ENCODE results near the gene CD4.

DNA sequence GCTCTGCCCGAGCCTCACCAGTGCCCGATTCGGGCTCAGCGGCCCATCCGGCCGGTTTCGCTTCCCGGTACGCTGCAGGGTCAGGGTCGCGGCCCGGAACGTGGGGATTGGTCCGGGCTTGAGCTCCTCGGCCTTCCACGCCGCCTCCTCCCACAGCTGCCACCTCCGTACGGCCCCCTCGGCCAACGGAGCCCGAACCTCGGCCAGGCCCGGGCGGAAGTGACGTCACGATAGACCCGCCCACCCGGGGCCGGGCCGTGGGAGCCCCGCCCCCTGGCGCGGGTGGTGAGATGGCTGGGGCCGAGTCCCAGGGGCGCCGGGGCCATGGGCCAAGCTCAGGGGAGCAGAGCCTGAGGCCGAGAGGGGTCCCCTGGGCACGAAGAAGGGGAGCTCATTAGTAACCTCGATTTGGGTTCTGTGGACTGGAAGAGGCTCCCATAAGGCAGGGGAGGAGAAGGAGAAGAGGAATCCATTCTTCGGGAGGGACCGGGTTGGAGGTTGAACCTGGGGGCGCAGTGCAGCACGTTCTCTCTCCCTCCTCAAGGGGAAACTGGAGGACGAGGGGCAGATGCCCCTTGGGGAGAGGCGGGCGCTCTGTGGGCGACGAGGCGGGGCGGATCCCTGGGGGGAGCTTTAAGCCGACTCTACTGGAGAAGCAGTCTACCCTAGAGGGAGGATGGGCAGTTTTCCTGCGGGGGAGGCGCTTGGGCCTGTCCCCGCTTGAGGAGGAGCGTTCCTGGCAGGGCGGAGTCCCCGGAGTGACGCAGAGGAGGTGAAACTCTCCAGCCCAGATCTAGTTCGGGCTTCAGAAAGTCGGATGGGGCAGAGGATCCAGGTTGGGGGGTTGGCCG is 36.2 kb upstream of the CD4 start, which contains the start of gene MLF2:
- TF ChIP-seq, protein P1, sequence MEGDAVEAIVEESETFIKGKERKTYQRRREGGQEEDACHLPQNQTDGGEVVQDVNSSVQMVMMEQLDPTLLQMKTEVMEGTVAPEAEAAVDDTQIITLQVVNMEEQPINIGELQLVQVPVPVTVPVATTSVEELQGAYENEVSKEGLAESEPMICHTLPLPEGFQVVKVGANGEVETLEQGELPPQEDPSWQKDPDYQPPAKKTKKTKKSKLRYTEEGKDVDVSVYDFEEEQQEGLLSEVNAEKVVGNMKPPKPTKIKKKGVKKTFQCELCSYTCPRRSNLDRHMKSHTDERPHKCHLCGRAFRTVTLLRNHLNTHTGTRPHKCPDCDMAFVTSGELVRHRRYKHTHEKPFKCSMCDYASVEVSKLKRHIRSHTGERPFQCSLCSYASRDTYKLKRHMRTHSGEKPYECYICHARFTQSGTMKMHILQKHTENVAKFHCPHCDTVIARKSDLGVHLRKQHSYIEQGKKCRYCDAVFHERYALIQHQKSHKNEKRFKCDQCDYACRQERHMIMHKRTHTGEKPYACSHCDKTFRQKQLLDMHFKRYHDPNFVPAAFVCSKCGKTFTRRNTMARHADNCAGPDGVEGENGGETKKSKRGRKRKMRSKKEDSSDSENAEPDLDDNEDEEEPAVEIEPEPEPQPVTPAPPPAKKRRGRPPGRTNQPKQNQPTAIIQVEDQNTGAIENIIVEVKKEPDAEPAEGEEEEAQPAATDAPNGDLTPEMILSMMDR (conservative IDR thresholded peaks at IDR 0.05) = no peak; the same call in 1 of the 2 replicates
- TF ChIP-seq ZFX (IDR thresholded peaks at IDR 0.05) = peak; percentile 96

Measured in C4-2B (cell line).